ENCODE data around the gene POLR2J.
A peak's percentile ranks its signal among the peaks of the same experiment; 100 is the strongest.

POLR2J gene

DNA sequence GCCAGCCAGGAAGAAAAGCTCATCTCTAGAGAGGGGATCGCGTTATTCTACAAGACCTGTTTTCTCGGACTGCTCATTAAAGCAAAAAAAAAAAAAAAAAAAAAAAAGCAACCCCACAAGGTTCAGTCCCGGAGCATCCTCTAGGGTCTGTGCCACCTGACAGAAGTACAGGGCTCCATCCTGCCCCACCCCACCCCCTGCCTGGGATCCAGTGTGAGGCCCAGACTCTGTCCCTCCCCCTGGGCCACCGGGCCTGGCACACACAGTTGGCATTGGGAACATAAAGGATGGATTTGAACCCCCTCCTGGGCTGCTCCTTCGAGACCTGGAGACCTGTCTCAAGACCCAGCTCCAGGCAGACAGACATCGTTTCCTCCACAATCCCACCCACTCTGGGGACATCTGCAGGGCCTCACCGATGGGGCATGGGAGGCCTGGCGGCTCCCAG, 44.7 kb downstream of the POLR2J start:
- no peak overlapping the region for H3K27ac ChIP-seq (ENCODE audit: low read depth, low read length)
- H3K4me1 ChIP-seq (ENCODE audit: control insufficient read depth, insufficient read depth, low read length) = no peaks in the 10 kb centered on the region
- peak overlapping the region; percentile 70 for H3K4me3 ChIP-seq (ENCODE audit: low read length)
- H3K27me3 ChIP-seq (ENCODE audit: control insufficient read depth, insufficient read depth, low read length) = no peaks in the 10 kb centered on the region
- H3K36me3 ChIP-seq (ENCODE audit: control insufficient read depth, insufficient read depth, low read length) = no peaks in the 10 kb centered on the region
- H3K9ac ChIP-seq (ENCODE audit: low read length) = peak overlapping the region; percentile 21

DNA sequence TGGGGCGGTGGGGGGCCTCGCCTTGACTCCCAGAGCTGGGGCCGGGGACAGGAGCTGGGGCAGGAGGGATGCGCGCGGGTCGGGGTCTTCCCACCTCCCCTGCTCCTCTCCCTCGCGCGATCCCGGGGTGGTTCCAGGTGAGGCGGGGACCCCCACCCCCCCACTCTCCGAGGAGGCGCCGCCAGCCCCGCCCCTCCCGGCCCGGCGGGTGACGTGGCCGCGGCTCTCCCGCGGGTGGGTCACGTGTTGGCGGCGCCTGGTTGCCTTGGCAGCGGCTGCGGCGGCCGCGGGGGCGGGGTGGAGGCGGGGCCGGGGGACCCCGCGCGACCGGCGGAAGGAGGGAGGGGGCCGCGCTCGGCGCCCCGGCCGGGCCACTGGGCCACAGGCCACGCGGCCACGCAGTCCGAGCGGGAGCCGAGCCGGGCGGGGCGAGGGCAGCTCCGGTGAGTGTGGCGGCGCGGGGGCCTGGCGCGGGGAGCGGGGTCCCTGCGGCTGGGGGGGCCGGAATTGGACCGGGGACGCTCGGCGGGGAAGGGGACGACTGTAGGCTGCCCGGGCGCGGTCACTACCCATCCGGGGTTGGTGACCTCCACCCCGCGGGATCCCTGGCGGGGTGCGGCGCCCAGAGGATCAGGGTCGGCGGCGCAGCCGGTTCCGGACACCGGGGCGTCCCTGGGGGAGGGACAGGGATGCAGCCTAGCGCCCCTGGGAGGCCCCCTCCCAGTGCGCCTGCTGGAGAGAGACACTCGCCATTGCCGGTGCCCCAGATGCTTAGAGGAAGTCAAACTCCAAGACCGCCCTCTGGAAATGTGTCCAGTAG, 45.3 kb downstream of the POLR2J start, which contains the start of gene ORAI2:
TSS of gene ORAI2 (plus strand) at position 357 of the 820 bp plus-strand sequence. CDS start 5,382 bp downstream, outside the sequence.
- Histone ChIP-seq H3K9ac (ENCODE audit: low read length) (peak within 1 kb of the TSS; percentile 24), H3K27ac (ENCODE audit: low read depth, low read length) (no peak within 1 kb of the TSS), H3K27me3 (ENCODE audit: control insufficient read depth, insufficient read depth, low read length) (no peaks in the 10 kb centered on the region), H3K36me3 (ENCODE audit: control insufficient read depth, insufficient read depth, low read length) (no peaks in the 10 kb centered on the region), H3K4me3 (ENCODE audit: low read length) (peak within 1 kb of the TSS; percentile 70), H3K4me1 (ENCODE audit: control insufficient read depth, insufficient read depth, low read length) (no peaks in the 10 kb centered on the region)

DNA sequence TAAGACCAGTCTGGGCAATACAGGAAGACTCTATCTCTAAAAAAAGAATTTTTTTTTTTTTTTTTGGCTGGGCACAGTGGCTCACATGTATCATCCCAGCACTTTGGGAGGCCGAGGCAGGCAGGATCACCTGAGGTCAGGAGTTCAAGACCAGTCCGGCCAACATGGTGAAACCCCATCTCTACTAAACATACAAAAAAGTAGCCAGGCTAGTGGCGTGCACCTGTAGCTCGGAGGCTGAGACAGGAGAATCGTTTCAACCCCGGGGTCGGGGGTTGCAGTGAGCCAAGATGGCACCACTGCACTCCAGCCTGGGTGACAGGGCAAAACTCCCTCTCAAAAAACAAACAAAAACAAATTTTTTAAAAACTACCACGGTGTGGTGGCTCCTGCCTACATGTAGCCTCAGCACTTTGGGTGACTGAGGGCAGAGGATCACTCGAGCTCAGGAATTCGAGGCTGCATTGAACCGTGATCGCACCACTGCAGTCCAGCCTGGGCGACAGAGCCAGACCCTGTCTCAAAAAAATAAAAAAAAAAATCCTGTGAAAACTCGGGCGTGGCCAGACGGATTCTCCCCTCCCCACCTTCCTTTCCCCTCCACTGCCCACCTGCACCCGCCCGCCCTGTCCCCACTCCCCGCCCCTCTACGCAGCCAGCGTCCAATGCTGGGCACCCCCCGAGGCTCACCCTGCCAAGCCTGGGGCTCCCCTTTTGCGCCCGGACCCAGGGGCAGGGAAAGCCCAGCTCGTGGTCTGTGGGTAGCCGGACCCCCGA, 46.1 kb downstream of the POLR2J start:
- H3K4me1 ChIP-seq (ENCODE audit: control insufficient read depth, insufficient read depth, low read length) = no peaks in the 10 kb centered on the region
- no peaks in the 10 kb centered on the region for H3K36me3 ChIP-seq (ENCODE audit: control insufficient read depth, insufficient read depth, low read length)
- peak overlapping the region; percentile 58 for H3K4me3 ChIP-seq (ENCODE audit: low read length)
- no peaks in the 10 kb centered on the region for H3K27me3 ChIP-seq (ENCODE audit: control insufficient read depth, insufficient read depth, low read length)
- H3K9ac ChIP-seq (ENCODE audit: low read length) = no peak overlapping the region
- no peak overlapping the region for H3K27ac ChIP-seq (ENCODE audit: low read depth, low read length)

DNA sequence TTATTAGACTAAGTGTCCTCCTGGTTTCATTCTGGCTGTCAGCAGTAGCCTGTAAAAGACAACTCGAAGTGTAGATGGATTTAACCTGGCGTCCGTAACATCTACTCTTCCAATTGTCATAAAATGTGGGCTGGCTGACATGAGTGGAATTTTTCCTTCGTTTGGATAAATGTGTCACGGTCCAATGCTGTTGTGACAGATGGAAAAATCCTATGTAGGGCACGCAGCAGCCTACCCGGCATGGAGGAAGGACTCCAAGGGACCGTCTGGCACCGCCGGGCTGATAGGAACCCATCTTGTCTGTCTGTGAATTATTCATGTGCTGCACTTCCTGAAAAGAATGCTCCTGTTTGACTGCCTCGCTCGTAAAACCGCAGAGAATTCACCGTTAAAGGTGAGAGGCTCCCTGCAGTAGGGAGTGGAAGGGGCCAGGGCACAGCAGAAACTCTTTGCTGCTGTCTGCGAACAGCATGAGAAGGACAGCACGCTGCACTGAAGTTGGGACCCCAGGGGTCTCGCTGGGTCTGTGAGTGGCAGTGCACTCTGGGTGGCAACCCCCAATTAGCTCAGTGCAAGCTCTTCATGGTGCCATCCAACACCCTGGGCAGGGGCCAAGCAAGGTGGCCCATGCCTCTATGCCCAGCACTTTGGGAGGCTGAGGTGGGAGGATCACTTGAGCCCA, 47.0 kb downstream of the POLR2J start:
- Histone ChIP-seq H3K9ac (ENCODE audit: low read length) (no peak overlapping the region), H3K4me3 (ENCODE audit: low read length) (peak overlapping the region; percentile 24), H3K4me1 (ENCODE audit: control insufficient read depth, insufficient read depth, low read length) (no peaks in the 10 kb centered on the region), H3K27me3 (ENCODE audit: control insufficient read depth, insufficient read depth, low read length) (no peaks in the 10 kb centered on the region), H3K36me3 (ENCODE audit: control insufficient read depth, insufficient read depth, low read length) (no peaks in the 10 kb centered on the region), H3K27ac (ENCODE audit: low read depth, low read length) (peak overlapping the region; percentile 40)

DNA sequence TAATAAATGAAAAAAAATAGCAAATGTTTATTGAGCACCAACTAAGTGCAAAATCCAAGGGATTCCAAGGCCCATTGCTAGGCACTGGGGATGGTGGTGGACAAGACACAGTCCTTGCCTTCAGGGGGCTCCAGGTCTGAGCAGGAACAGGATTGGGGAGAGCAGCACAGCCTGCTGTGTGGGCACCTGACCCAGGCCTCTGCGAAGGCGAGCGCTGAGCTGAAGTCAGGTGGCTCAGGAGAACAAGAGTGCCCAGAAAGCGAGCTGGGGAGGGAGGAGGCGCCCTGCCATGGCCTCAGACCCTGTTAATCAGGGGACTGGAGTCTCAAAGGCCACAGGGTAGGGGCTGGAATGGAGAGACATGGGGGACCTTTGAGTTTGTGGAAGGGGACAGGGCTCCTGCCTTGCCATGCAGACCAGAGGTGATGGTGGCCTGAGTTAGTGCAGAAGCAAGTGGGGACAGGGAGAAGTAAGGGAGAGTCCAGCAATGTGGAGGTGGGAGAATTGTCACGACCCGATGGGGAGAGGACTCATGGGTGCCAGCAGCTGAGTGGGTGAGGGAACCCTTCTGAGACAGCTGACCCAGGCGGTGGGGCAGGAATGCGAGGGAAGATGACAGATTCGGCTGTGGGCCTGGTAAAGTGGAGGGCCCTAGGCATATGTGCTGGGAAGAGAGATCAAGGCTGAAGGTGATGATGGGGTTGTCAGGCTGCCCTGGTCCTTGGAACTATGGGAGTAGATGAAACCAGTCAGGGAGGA, 49.4 kb downstream of the POLR2J start:
- Histone ChIP-seq H3K4me1 (ENCODE audit: control insufficient read depth, insufficient read depth, low read length) (no peaks in the 10 kb centered on the region), H3K27ac (ENCODE audit: low read depth, low read length) (no peak overlapping the region), H3K4me3 (ENCODE audit: low read length) (no peak overlapping the region), H3K9ac (ENCODE audit: low read length) (no peak overlapping the region), H3K27me3 (ENCODE audit: control insufficient read depth, insufficient read depth, low read length) (no peaks in the 10 kb centered on the region), H3K36me3 (ENCODE audit: control insufficient read depth, insufficient read depth, low read length) (peaks cover 6% of the 10 kb centered on the region)

DNA sequence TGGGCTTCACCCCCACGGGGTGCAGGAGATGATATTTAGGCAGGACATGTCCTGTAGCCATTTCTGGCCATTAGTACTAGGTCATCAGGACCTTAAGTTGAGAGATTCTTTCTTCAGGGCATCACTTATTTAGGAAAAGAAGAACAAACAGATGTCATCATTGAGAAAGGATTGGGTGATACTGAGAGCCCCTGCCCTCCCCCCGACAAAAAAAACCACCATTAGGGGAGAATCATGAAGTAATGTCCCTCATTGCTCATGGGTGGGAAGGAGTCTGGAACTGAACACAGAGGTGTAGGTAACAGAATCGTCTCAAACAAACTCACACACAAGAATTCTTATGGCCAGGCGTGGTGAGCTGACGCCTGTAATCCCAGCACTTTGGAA, 51.7 kb downstream of the POLR2J start:
- Histone ChIP-seq H3K4me3 (ENCODE audit: low read length) (no peak overlapping the region), H3K27ac (ENCODE audit: low read depth, low read length) (no peak overlapping the region), H3K27me3 (ENCODE audit: control insufficient read depth, insufficient read depth, low read length) (no peaks in the 10 kb centered on the region), H3K36me3 (ENCODE audit: control insufficient read depth, insufficient read depth, low read length) (peaks cover 6% of the 10 kb centered on the region), H3K9ac (ENCODE audit: low read length) (no peak overlapping the region), H3K4me1 (ENCODE audit: control insufficient read depth, insufficient read depth, low read length) (no peaks in the 10 kb centered on the region)

DNA sequence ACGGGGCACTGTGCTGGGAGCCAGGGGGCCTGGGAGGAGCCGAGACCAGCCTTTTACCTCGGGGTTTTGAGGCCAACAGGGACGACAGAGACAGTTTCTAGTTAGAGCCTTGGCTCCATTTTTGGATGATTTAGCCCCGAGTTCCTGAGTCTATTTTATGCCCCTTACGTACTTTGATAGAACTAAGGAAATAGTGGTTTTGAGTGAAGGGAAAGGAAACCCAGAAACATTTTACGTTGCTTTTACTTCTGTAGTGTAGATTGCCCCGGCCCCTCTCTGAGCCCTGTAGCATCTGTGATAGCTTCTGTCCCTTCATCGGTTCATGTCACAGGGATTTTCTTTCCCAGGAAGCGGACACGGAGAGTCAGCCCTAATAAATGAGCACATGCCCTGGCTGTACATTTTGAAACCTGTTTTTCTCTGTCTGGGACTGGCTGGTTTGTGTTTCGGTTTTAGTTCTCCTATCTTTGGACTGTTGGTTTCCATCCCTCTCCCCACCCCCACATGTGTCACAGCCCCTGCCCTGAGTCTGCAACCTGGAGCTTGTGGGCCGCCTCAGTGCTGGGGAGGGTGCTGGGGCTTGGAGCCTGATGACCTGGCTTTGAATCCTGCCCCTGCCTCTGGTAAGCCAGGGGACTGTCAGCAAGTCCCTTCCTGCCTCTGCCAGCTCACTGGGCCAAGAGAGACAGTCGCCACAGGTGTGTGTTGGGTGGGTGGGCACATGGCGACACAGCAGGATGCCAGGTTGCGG, 52.3 kb downstream of the POLR2J start:
- Histone ChIP-seq H3K27me3 (ENCODE audit: control insufficient read depth, insufficient read depth, low read length) (no peaks in the 10 kb centered on the region), H3K4me3 (ENCODE audit: low read length) (peak overlapping the region; percentile 29), H3K4me1 (ENCODE audit: control insufficient read depth, insufficient read depth, low read length) (no peaks in the 10 kb centered on the region), H3K9ac (ENCODE audit: low read length) (no peak overlapping the region), H3K27ac (ENCODE audit: low read depth, low read length) (peak overlapping the region; percentile 48), H3K36me3 (ENCODE audit: control insufficient read depth, insufficient read depth, low read length) (peaks cover 6% of the 10 kb centered on the region)

DNA sequence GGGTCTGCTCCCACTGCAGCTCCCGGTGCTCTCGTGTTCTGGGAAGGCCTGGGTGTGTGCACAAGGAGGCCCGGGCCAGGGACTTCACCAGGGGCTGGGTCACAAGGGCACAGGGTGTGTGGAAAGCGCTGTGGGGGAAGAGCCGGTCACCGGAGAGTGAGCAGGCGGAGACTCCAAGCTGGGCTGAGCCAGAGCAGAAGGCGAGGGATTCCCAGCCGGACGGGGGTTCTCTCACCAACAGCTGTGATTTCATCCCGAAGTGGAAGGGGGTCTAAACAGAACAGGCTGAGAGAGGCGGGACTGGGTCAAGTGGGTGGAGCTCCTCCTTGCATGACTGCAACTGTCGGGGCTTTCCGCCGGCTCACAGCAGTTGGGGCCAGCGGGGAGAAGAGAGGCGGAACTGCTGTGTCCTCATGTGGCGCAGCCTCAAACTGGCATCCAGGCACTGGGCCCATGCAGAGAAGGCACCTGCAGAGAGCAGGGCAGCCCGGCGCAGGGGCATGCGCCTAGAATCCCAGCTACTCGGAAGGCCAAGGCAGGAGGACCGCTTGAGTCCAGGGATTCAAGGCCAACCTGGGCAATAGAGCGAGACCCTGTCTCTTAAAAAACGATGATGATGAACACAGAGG, 53.0 kb downstream of the POLR2J start:
- Histone ChIP-seq H3K9ac (ENCODE audit: low read length) (no peak overlapping the region), H3K27ac (ENCODE audit: low read depth, low read length) (peak overlapping the region; percentile 48), H3K27me3 (ENCODE audit: control insufficient read depth, insufficient read depth, low read length) (no peaks in the 10 kb centered on the region), H3K4me1 (ENCODE audit: control insufficient read depth, insufficient read depth, low read length) (no peaks in the 10 kb centered on the region), H3K36me3 (ENCODE audit: control insufficient read depth, insufficient read depth, low read length) (peaks cover 10% of the 10 kb centered on the region), H3K4me3 (ENCODE audit: low read length) (peak overlapping the region; percentile 29)

DNA sequence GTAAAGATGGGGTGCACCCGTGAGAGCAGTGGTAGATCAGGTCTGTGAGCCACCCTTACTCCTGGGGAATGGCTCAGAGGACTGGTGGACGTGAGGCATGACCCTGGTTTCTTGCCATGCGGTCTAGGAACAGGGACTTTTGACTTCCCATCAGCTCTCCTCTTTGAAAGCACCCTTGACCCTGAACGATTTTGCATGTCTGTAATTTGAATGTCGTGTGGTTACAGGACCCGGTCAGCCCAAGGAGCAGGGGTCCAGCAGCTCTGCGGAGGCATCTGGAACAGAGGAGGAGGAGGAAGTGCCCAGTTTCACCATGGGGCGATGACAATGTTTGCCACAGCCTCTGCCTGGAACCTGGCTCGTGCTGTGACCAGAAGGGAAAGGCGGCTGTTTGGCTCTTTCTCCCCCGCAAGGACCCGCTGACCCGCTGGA, 53.9 kb downstream of the POLR2J start:
- H3K4me3 ChIP-seq (ENCODE audit: low read length) = no peak overlapping the region
- no peaks in the 10 kb centered on the region for H3K27me3 ChIP-seq (ENCODE audit: control insufficient read depth, insufficient read depth, low read length)
- peaks cover 12% of the 10 kb centered on the region for H3K36me3 ChIP-seq (ENCODE audit: control insufficient read depth, insufficient read depth, low read length)
- H3K27ac ChIP-seq (ENCODE audit: low read depth, low read length) = no peak overlapping the region
- no peaks in the 10 kb centered on the region for H3K4me1 ChIP-seq (ENCODE audit: control insufficient read depth, insufficient read depth, low read length)
- no peak overlapping the region for H3K9ac ChIP-seq (ENCODE audit: low read length)

DNA sequence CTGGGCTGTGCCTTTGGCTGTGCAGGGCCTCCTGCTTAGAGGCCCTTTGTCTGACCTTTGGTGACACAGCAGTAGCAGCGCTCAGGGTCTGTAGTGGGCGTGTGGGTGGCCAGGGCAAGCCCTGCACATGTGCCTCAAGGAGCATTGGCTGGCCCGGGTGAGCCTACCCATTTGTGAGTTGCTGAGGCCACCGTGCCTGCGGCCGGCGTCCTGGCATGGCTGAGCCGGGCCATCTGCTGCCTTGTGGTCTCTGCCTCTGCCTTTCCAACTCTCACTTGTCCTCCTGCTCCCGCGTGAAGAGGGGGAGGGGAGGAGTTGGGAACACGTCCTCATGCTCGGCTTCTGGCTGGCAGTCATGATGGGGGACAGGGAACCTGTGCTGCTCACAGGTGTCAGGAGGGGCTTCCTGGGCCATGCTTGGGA, 54.6 kb downstream of the POLR2J start:
- Histone ChIP-seq H3K4me1 (ENCODE audit: control insufficient read depth, insufficient read depth, low read length) (no peaks in the 10 kb centered on the region), H3K4me3 (ENCODE audit: low read length) (no peak overlapping the region), H3K27ac (ENCODE audit: low read depth, low read length) (no peak overlapping the region), H3K27me3 (ENCODE audit: control insufficient read depth, insufficient read depth, low read length) (no peaks in the 10 kb centered on the region), H3K36me3 (ENCODE audit: control insufficient read depth, insufficient read depth, low read length) (peaks cover 12% of the 10 kb centered on the region), H3K9ac (ENCODE audit: low read length) (no peak overlapping the region)

Data from rectal smooth muscle tissue (tissue), 1 donor.